HepG2 (cell line): Measurements from ENCODE around the gene ATAD2B. TPM values are rescaled to one million over a fixed set of nuclear protein-coding genes. Genes with fewer than 3 reads are reported as not detected.
A peak's percentile ranks its signal among the peaks of the same experiment; 100 is the strongest.

ENCODE experiments used
- BRCA1 ChIP-seq: sonication (generic); formaldehyde crosslinking; IDR thresholded peaks from 2 replicates; pipeline ENCODE4 v1.4.0; 2020; ENCODE audit warnings: missing genetic modification reagents
- ETV6 ChIP-seq: sonication (generic); formaldehyde crosslinking; conservative IDR thresholded peaks from 2 replicates; pipeline ENCODE4 v1.4.0; 2020; ENCODE audit warnings: missing genetic modification reagents
- FLYWCH1 ChIP-seq: sonication (generic); formaldehyde crosslinking; IDR thresholded peaks from 2 replicates; pipeline ENCODE4 v1.8.1; 2023; ENCODE audit warnings: mild to moderate bottlenecking, missing genetic modification reagents
- MAZ ChIP-seq, 2 experiments: sonication (generic) in 1 of 2; formaldehyde crosslinking in 1 of 2; IDR thresholded peaks; 2 replicates each; pipeline versions ENCODE4 v1.5.0 to v1.6.1; 2012 to 2020; ENCODE audit warnings: low read depth in 2 of 2, mild to moderate bottlenecking in 2 of 2, borderline replicate concordance in 1 of 2, improper control_type of control experiment in 1 of 2, low read length in 1 of 2, missing genetic modification reagents in 1 of 2, moderate library complexity in 1 of 2
- MXI1 ChIP-seq: IDR thresholded peaks from 3 replicates; pipeline ENCODE4 v1.6.1; 2012; ENCODE audit warnings: low read depth, low read length, inconsistent platforms, borderline replicate concordance
- NR2C2 ChIP-seq: sonication (generic); formaldehyde crosslinking; IDR thresholded peaks from 2 replicates; pipeline ENCODE4 v1.4.0; 2020; ENCODE audit warnings: missing genetic modification reagents, mild to moderate bottlenecking, moderate library complexity, borderline replicate concordance
- PRMT3 ChIP-seq: sonication (generic); formaldehyde crosslinking; IDR thresholded peaks from 2 replicates; pipeline ENCODE4 v1.8.1; 2022; ENCODE audit warnings: low read depth, mild to moderate bottlenecking, moderate library complexity, missing genetic modification reagents, borderline replicate concordance
- RAD21 ChIP-seq: fragments of 450-650 bp; formaldehyde crosslinking; IDR thresholded peaks from 2 replicates; pipeline ENCODE4 v1.5.0; 2020; ENCODE audit warnings: mild to moderate bottlenecking
- RFX1 ChIP-seq: fragments of 450-650 bp; IDR thresholded peaks from 2 replicates; pipeline ENCODE4 v1.6.1; 2017
- SETDB1 ChIP-seq: sonication (generic); formaldehyde crosslinking; IDR thresholded peaks from 2 replicates; pipeline ENCODE4 v1.5.1; 2020; ENCODE audit warnings: missing genetic modification reagents, mild to moderate bottlenecking, borderline replicate concordance
- SIX1 ChIP-seq: sonication (generic); formaldehyde crosslinking; IDR thresholded peaks from 2 replicates; pipeline ENCODE4 v1.4.0; 2020; ENCODE audit warnings: missing genetic modification reagents, borderline replicate concordance
- SNAPC2 ChIP-seq: sonication (generic); formaldehyde crosslinking; IDR thresholded peaks from 2 replicates; pipeline ENCODE4 v1.8.1; 2022; ENCODE audit warnings: mild to moderate bottlenecking, missing genetic modification reagents
- SOX13 ChIP-seq, 3 experiments: fragments of 450-650 bp in 1 of 3; sonication (generic) in 1 of 3; formaldehyde crosslinking in 1 of 3; IDR thresholded peaks in 2 of 3; conservative IDR thresholded peaks in 1 of 3; 2 replicates each; pipeline versions ENCODE4 v1.5.0 to v1.6.1; 2016 to 2020; ENCODE audit warnings: antibody characterized with exemption in 1 of 3, mild to moderate bottlenecking in 1 of 3, missing compliant biosample characterization in 1 of 3, missing genetic modification reagents in 1 of 3, moderate library complexity in 1 of 3
- SPEN ChIP-seq: sonication (generic); formaldehyde crosslinking; IDR thresholded peaks from 2 replicates; pipeline ENCODE4 v1.5.1; 2020; ENCODE audit warnings: low read depth, mild to moderate bottlenecking, missing genetic modification reagents
- ZNF142 ChIP-seq: sonication (generic); formaldehyde crosslinking; IDR thresholded peaks from 2 replicates; pipeline ENCODE4 v1.4.0; 2020; ENCODE audit warnings: missing genetic modification reagents
- ZNF333 ChIP-seq: sonication (generic); formaldehyde crosslinking; IDR thresholded peaks from 2 replicates; pipeline ENCODE4 v1.4.0; 2020; ENCODE audit warnings: mild to moderate bottlenecking, missing genetic modification reagents, borderline replicate concordance
- ZNF841 ChIP-seq: sonication (generic); formaldehyde crosslinking; IDR thresholded peaks from 2 replicates; pipeline ENCODE4 v1.8.1; 2023; ENCODE audit warnings: missing genetic modification reagents, borderline replicate concordance
- ZNF891 ChIP-seq: sonication (generic); formaldehyde crosslinking; IDR thresholded peaks from 2 replicates; pipeline ENCODE4 v1.5.0; 2020; ENCODE audit warnings: mild to moderate bottlenecking, missing genetic modification reagents
- polyA plus RNA-seq, 8 experiments: library from polyadenylated mRNA; depleted of rRNA in 3 of 8; stranded (reverse) in 7 of 8; unstranded in 1 of 8; fragments of >200 nt; fragmentation: Illumina TruSeq in 4 of 8; extraction: Trizol in 4 of 8; gene quantifications; 2 replicates each; pipeline versions ENCODE4 v1.2.1 to v1.2.3, GENCODE V29; 2011 to 2016; ENCODE audit warnings: low read depth in 4 of 8, missing spikeins in 1 of 8, mixed read lengths in 1 of 8; ENCODE audit not compliant: insufficient read depth in 1 of 8
- total RNA-seq, 5 experiments: library from RNA; depleted of rRNA; stranded (reverse); fragments of >200 nt; fragmentation: Illumina TruSeq; extraction: Trizol; gene quantifications; 2 replicates each; pipeline ENCODE4 v1.2.3, GENCODE V29; 2016; ENCODE audit warnings: low read depth in 1 of 5
- TF ChIP-seq, protein P1 (sequence below): IDR thresholded peaks from 2 replicates; pipeline ENCODE4 v1.6.1; 2016; ENCODE audit warnings: control low read depth
- TF ChIP-seq, protein P2 (sequence below): sonication (generic); formaldehyde crosslinking; IDR thresholded peaks from 2 replicates; pipeline ENCODE4 v1.4.0; 2020; ENCODE audit warnings: missing genetic modification reagents, low read depth, mild to moderate bottlenecking, borderline replicate concordance

Gene ATAD2B
- total and polyA plus RNA-seq, 2 of the 13 experiments (the other 11 are each of a cell fraction or from before 2014, with no cell fraction given) = 5.3 to 22.2 TPM

GRCh38 chr2:23939987-23940717, 13.2 kb upstream of the ATAD2B start, which contains the start of gene UBXN2A (continued):
- TF ChIP-seq ZNF142 (CRISPR knock-in tag) (peak; percentile 50), PRMT3 (CRISPR knock-in tag) (peak; percentile 62; the same call in 1 of the 2 replicates), BRCA1 (CRISPR knock-in tag) (no peak), SETDB1 (CRISPR knock-in tag) (no peak), SNAPC2 (CRISPR knock-in tag) (0 out of 2 replicates have a peak, but pooled peaks have one; percentile 11), SIX1 (CRISPR knock-in tag) (no peak), FLYWCH1 (CRISPR knock-in tag) (0 out of 2 replicates have a peak, but pooled peaks have one; percentile 38), RAD21 (CRISPR knock-in tag) (peak; percentile 76), RFX1 (no peak), MXI1 (peak; percentile 56; the same call in 1 of the 3 replicates), SPEN (CRISPR knock-in tag) (peak; percentile 87), ZNF333 (CRISPR knock-in tag) (peak; percentile 86; the same call in 1 of the 2 replicates), ZNF891 (peak; percentile 65; the same call in 1 of the 2 replicates), SOX13 (IDR thresholded peaks at IDR 0.05) (0 out of 2 replicates have a peak, but pooled peaks have one; percentile 0), SOX13 (CRISPR knock-in tag; conservative IDR thresholded peaks at IDR 0.05 in 1 of 2, IDR thresholded peaks at IDR 0.05 in 1 of 2) (no peak), ETV6 (CRISPR knock-in tag) (peak; percentile 53; the same call in 1 of the 2 replicates), NR2C2 (CRISPR knock-in tag) (peak; percentile 45; the same call in 1 of the 2 replicates), ZNF841 (CRISPR knock-in tag) (no peak), MAZ (IDR thresholded peaks at IDR 0.05; ENCODE audit: borderline replicate concordance, low read depth, low read length) (no peak), MAZ (CRISPR knock-in tag; IDR thresholded peaks at IDR 0.05; ENCODE audit: low read depth) (peak; percentile 86)
- TF ChIP-seq, protein P1, sequence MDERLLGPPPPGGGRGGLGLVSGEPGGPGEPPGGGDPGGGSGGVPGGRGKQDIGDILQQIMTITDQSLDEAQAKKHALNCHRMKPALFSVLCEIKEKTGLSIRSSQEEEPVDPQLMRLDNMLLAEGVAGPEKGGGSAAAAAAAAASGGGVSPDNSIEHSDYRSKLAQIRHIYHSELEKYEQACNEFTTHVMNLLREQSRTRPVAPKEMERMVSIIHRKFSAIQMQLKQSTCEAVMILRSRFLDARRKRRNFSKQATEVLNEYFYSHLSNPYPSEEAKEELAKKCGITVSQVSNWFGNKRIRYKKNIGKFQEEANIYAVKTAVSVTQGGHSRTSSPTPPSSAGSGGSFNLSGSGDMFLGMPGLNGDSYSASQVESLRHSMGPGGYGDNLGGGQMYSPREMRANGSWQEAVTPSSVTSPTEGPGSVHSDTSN (CRISPR knock-in tag) = no peak
- TF ChIP-seq, protein P2, sequence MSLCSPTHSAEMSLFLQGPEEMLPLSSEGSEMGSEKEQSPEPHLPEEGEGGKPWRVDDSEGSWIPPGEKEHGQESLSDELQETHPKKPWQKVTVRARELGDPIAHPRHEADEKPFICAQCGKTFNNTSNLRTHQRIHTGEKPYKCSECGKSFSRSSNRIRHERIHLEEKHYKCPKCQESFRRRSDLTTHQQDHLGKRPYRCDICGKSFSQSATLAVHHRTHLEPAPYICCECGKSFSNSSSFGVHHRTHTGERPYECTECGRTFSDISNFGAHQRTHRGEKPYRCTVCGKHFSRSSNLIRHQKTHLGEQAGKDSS (CRISPR knock-in tag) = no peak
